ENCODE results near the gene LGALS9B.
"Not testable (repeated sequence)": the region's sequence is repeated elsewhere in the genome, so short reads cannot be mapped to it uniquely, and the experiment has no call there.

LGALS9B gene

DNA sequence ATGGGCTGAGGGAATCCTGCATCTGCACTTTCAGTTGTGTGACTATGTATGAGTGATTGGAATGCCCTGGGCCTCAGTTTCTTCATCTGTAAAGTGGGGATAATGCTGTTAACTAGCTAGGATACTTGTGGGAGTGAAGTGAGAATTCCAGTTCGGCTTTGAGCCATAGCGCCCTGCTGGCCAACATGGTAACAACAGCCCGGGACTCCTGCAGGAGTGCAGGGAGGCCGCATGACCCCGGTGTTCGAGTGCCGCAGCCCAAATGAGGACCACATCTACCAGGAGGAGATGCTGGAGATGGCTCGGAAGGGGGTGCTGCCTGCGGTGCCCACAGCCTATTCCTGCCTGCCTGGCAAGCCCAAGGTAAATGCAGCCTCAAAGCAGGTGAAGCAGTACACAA lies 23.7 kb downstream of the LGALS9B start:
- not testable (repeated sequence) for H3K27me3 ChIP-seq (ENCODE audit: control insufficient read depth, insufficient read depth, low read length); H3K36me3 ChIP-seq (ENCODE audit: insufficient read depth, low read length); H3K4me1 ChIP-seq (ENCODE audit: control insufficient read depth, insufficient read depth, low read length); H3K4me3 ChIP-seq (ENCODE audit: low read length); H3K9me3 ChIP-seq (replicated peaks; ENCODE audit: low read length); H3K9ac ChIP-seq (ENCODE audit: low read depth, low read length); H3K4me2 ChIP-seq (ENCODE audit: low read length)

GRCh38 chr17:20440665-20441064 lies 26.7 kb downstream of the LGALS9B start:
- not testable (repeated sequence) for H3K4me3 ChIP-seq (ENCODE audit: low read length); H3K9ac ChIP-seq (ENCODE audit: low read depth, low read length); H3K4me1 ChIP-seq (ENCODE audit: control insufficient read depth, insufficient read depth, low read length); H3K9me3 ChIP-seq (replicated peaks; ENCODE audit: low read length); H3K4me2 ChIP-seq (ENCODE audit: low read length); H3K27me3 ChIP-seq (ENCODE audit: control insufficient read depth, insufficient read depth, low read length); H3K36me3 ChIP-seq (ENCODE audit: insufficient read depth, low read length)

- H3K36me3 ChIP-seq (ENCODE audit: insufficient read depth, low read length); H3K27me3 ChIP-seq (ENCODE audit: control insufficient read depth, insufficient read depth, low read length); H3K4me1 ChIP-seq (ENCODE audit: control insufficient read depth, insufficient read depth, low read length); H3K9me3 ChIP-seq (replicated peaks; ENCODE audit: low read length); H3K9ac ChIP-seq (ENCODE audit: low read depth, low read length); H3K4me2 ChIP-seq (ENCODE audit: low read length); H3K4me3 ChIP-seq (ENCODE audit: low read length): not testable (repeated sequence)
Observed at GRCh38 chr17:20435166-20435565, 32.2 kb downstream of the LGALS9B start.

DNA sequence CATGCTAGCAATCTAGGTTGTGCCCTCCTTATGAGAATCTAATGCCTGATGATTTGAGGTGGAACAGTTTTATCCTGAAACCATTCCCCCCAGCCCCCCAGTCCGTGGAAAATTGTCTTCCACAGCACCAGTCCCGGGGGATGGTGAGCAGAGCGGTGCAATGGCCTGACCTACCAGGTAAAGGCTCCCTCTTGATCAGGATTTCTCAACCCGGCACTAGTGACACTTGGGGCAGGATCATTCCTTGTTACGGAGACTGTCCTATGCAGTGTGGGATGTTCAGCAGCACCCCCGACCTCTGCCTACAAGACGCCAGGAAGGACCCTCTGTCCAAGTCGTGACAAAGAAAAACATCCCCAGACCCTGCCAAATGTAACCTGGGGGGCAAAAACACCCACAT lies 34.0 kb downstream of the LGALS9B start:
- not testable (repeated sequence) for H3K9me3 ChIP-seq (replicated peaks; ENCODE audit: low read length)

GRCh38 chr17:20427264-20427663 lies 40.1 kb downstream of the LGALS9B start:
- H3K9ac ChIP-seq (ENCODE audit: low read depth, low read length); H3K4me3 ChIP-seq (ENCODE audit: low read length); H3K4me2 ChIP-seq (ENCODE audit: low read length); H3K4me1 ChIP-seq (ENCODE audit: control insufficient read depth, insufficient read depth, low read length); H3K27me3 ChIP-seq (ENCODE audit: control insufficient read depth, insufficient read depth, low read length); H3K9me3 ChIP-seq (replicated peaks; ENCODE audit: low read length); H3K36me3 ChIP-seq (ENCODE audit: insufficient read depth, low read length): not testable (repeated sequence)

More for the DNA sequence above, 34.0 kb downstream of the LGALS9B start:
- not testable (repeated sequence) for H3K4me2 ChIP-seq (ENCODE audit: low read length); H3K27me3 ChIP-seq (ENCODE audit: control insufficient read depth, insufficient read depth, low read length); H3K9ac ChIP-seq (ENCODE audit: low read depth, low read length); H3K4me1 ChIP-seq (ENCODE audit: control insufficient read depth, insufficient read depth, low read length); H3K36me3 ChIP-seq (ENCODE audit: insufficient read depth, low read length); H3K4me3 ChIP-seq (ENCODE audit: low read length)

- H3K9me3 ChIP-seq (replicated peaks; ENCODE audit: low read length); H3K4me3 ChIP-seq (ENCODE audit: low read length); H3K27me3 ChIP-seq (ENCODE audit: control insufficient read depth, insufficient read depth, low read length); H3K4me1 ChIP-seq (ENCODE audit: control insufficient read depth, insufficient read depth, low read length); H3K4me2 ChIP-seq (ENCODE audit: low read length); H3K36me3 ChIP-seq (ENCODE audit: insufficient read depth, low read length); H3K9ac ChIP-seq (ENCODE audit: low read depth, low read length): not testable (repeated sequence)
Observed at GRCh38 chr17:20422826-20423225, 44.5 kb downstream of the LGALS9B start.

GRCh38 chr17:20418838-20419237 lies 48.5 kb downstream of the LGALS9B start:
- H3K9me3 ChIP-seq (replicated peaks; ENCODE audit: low read length); H3K27me3 ChIP-seq (ENCODE audit: control insufficient read depth, insufficient read depth, low read length); H3K4me3 ChIP-seq (ENCODE audit: low read length); H3K36me3 ChIP-seq (ENCODE audit: insufficient read depth, low read length); H3K4me1 ChIP-seq (ENCODE audit: control insufficient read depth, insufficient read depth, low read length); H3K9ac ChIP-seq (ENCODE audit: low read depth, low read length); H3K4me2 ChIP-seq (ENCODE audit: low read length): not testable (repeated sequence)

DNA sequence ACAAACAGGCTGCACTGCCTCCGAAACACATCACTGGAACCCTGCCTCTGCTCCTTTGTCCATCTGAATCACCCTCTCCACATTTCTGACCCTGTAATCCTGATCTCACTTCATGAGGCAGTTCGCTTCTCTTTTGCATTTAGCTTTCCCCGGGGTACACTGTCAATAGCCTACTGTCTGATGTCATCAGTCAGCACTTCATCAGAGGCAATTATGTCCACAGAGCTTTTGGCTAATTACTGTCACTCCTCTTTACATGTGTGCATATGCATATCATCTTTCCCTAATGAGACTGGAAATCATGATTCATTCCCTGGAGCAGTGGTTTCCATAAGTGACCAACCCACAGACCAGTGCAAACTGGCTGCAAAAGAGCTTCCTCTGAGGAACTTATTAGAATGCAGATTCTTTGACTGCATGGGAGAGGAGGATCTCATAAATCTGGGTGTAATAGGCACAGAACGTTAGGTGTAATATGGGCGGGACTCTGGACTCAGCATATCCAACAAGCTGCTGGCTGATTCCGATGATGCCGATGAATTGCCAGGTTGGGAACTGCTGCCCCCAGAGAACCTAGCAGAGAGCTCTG lies 49.8 kb downstream of the LGALS9B start:
- H3K36me3 ChIP-seq (ENCODE audit: insufficient read depth, low read length); H3K4me1 ChIP-seq (ENCODE audit: control insufficient read depth, insufficient read depth, low read length); H3K4me2 ChIP-seq (ENCODE audit: low read length); H3K27me3 ChIP-seq (ENCODE audit: control insufficient read depth, insufficient read depth, low read length); H3K9me3 ChIP-seq (replicated peaks; ENCODE audit: low read length); H3K9ac ChIP-seq (ENCODE audit: low read depth, low read length); H3K4me3 ChIP-seq (ENCODE audit: low read length): not testable (repeated sequence)

DNA sequence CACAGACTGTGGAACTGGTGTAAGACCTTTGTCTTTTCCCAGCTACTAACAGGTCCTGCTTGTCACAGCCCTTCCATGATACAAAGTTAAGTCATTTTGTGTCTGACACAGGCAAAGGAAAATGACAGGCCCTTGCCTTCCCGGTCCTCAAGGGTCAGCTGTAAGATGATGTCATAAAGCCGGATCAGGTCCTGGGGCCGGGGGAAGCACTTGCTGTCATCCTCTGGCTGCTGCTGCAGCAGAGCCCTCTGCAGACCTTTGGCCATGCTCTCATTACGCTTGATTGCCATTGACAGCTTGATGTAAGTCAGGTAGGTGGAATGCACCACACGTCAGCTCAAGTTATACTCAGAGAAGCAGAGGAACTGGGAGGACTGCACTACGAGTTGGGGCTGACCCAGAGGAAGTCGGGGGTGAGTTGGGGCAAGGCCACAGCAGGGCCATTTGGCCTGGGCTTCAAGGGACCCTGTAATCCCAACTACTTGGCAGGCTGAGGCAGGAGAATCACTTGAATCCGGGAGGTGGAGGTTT lies 50.9 kb downstream of the LGALS9B start:
- H3K4me3 ChIP-seq (ENCODE audit: low read length); H3K9ac ChIP-seq (ENCODE audit: low read depth, low read length); H3K27me3 ChIP-seq (ENCODE audit: control insufficient read depth, insufficient read depth, low read length); H3K9me3 ChIP-seq (replicated peaks; ENCODE audit: low read length); H3K4me2 ChIP-seq (ENCODE audit: low read length); H3K36me3 ChIP-seq (ENCODE audit: insufficient read depth, low read length); H3K4me1 ChIP-seq (ENCODE audit: control insufficient read depth, insufficient read depth, low read length): not testable (repeated sequence)

GRCh38 chr17:20415479-20415878 lies 51.9 kb downstream of the LGALS9B start:
- H3K9me3 ChIP-seq (replicated peaks; ENCODE audit: low read length); H3K27me3 ChIP-seq (ENCODE audit: control insufficient read depth, insufficient read depth, low read length); H3K36me3 ChIP-seq (ENCODE audit: insufficient read depth, low read length); H3K4me2 ChIP-seq (ENCODE audit: low read length); H3K4me1 ChIP-seq (ENCODE audit: control insufficient read depth, insufficient read depth, low read length); H3K9ac ChIP-seq (ENCODE audit: low read depth, low read length); H3K4me3 ChIP-seq (ENCODE audit: low read length): not testable (repeated sequence)

GRCh38 chr17:20401306-20402022 lies 65.9 kb downstream of the LGALS9B start:
- not testable (repeated sequence) for H3K4me2 ChIP-seq (ENCODE audit: low read length); H3K9ac ChIP-seq (ENCODE audit: low read depth, low read length); H3K4me3 ChIP-seq (ENCODE audit: low read length); H3K36me3 ChIP-seq (ENCODE audit: insufficient read depth, low read length); H3K27me3 ChIP-seq (ENCODE audit: control insufficient read depth, insufficient read depth, low read length); H3K4me1 ChIP-seq (ENCODE audit: control insufficient read depth, insufficient read depth, low read length); H3K9me3 ChIP-seq (replicated peaks; ENCODE audit: low read length)

GRCh38 chr17:20400559-20401305 lies 66.6 kb downstream of the LGALS9B start:
- not testable (repeated sequence) for H3K4me2 ChIP-seq (ENCODE audit: low read length); H3K9me3 ChIP-seq (replicated peaks; ENCODE audit: low read length); H3K9ac ChIP-seq (ENCODE audit: low read depth, low read length); H3K4me1 ChIP-seq (ENCODE audit: control insufficient read depth, insufficient read depth, low read length); H3K36me3 ChIP-seq (ENCODE audit: insufficient read depth, low read length); H3K27me3 ChIP-seq (ENCODE audit: control insufficient read depth, insufficient read depth, low read length); H3K4me3 ChIP-seq (ENCODE audit: low read length)
